ENCODE results near the gene RPS27A.
A peak's percentile ranks its signal among the peaks of the same experiment; 100 is the strongest.
"Not testable (repeated sequence)": the region's sequence is repeated elsewhere in the genome, so short reads cannot be mapped to it uniquely, and the experiment has no call there.

Gene RPS27A

DNA sequence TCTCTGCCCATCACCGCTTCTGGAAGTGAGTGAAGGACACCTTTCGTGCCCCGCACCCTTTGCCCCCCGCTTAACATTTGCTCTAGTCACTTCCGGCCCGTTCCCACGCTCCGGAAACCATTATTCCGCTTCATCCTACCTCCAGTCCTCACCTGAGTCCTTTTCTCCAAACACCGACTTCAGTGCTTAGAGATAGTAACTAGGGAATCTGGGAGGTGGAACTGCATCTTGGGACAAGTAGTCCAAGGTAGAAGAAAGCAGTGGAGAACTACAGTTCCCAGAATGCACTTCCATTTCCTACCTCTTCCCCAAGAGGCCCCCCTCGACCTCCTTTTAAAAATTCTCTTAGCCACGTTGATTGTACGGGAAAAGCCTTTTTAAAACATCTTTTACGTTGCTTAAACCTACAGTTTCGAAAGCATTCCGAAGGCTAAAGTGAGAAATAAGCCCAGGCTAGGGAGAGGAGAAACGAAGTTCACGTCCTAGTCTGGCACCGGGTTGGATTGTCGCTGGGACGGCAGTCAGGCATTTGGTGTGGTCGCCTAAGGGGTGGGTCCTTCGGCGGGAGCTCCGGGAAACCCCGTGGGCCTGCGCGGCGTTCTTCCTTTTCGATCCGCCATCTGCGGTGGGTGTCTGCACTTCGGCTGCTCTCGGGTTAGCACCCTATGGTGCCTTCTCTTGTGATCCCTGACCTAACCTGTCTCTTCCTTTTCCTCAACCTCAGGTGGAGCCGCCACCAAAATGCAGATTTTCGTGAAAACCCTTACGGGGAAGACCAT, at the start of gene RPS27A, which contains the start of gene CLHC1:
RPS27A (plus strand) TSS at position 605 of the 779 bp plus-strand sequence; CDS start at position 742, 137 bp downstream.
CLHC1 (minus strand) TSS at position 210 of the 779 bp plus-strand sequence. CDS start 9,882 bp downstream, outside the sequence.
- DNase-seq (ENCODE audit: low spot score): peak; percentile 93

DNA sequence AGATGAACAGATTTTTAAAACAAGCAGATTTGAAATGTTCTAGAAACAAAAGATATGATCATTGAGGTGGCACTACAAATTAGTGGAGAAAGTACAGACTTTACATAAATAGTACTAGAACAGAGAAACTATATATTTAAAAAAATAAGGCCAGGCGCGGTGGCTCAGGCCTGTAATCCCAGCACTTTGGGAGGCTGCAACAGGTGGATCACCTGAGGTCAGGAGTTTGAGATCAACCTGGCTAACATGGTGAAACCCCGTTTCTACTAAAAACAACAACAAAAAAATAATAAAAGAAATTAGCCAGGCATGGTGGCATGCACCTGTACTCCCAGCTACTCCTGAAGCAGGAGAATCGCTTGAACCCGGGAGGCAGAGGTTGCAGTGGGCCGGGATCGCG, 45.7 kb upstream of the RPS27A start:
- not testable (repeated sequence) for DNase-seq (ENCODE audit: low spot score)

DNA sequence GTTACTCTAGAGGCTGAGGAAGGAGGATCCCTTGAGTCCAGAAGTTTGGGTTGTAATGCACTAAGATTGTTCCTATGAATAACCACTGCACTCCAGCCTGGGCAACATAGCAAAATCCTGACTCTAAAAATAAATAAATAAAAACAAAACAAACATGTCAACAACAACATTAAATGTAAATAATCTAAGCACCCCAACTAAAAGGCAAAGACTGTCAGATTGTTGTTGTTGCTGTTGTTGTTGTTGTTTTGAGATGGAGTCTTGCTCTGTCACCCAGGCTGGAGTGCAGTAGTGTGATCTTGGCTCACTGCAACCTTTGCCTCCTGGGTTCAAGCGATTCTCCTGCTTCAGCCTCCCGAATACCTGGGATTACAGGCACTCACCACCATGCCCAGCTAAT, 40.6 kb upstream of the RPS27A start:
- not testable (repeated sequence) for DNase-seq (ENCODE audit: low spot score)

DNA sequence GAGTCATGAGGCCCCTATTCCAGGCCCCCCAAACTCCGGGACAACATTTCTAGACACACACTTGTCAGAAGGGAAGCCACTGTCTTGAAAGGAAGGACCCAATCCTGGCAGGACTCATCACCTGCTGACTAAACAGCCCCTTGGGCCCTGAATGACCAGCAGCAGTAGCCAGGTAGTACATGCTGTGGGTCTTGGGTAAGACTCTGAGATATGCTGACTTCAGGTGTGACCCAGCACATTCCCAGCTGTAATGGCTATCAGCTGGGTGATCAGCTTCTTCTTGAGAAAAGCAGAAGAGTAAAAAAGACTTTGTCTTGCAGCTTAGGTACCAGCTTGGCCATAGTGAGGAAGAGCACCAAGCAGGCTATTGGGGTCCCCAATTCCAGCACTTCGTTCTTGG, 36.0 kb upstream of the RPS27A start:
- no peak for DNase-seq (ENCODE audit: low spot score)

DNA sequence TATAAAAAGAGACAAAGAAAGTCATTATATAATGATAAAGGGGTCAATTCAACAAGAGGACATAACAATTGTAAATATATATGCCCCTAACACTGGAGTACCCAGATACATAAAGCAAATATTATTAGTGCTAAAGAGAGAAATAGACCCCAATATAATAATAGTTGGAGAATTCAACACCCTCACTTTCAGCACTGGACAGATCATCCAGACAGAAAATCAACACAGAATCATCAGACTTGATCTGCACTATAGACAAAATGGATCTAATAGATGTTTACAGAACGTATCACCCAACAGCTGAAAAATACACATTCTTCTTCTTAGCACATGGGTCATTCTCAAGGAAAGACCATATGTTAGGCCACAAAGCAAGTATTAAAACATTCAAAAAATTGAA, 32.1 kb upstream of the RPS27A start:
- DNase-seq (ENCODE audit: low spot score): no peak

DNA sequence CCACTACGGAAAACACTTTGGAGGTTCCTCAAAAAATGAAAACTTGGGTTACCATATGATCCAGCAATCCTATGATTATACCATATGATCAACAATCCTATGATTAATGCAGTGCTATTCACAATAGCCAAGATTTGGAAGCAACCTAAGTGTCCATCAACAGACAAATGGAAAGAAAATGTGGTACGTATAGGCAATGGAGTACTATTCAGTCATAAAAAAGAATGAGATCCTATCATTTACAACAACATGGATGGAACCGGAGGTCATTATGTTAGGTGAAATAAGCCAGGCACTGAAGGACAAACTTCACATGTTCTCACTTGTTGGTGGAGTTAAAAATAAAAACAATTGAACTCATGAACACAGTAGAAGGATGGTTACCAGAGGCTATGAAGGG, 28.0 kb upstream of the RPS27A start:
- no peak for DNase-seq (ENCODE audit: low spot score)

DNA sequence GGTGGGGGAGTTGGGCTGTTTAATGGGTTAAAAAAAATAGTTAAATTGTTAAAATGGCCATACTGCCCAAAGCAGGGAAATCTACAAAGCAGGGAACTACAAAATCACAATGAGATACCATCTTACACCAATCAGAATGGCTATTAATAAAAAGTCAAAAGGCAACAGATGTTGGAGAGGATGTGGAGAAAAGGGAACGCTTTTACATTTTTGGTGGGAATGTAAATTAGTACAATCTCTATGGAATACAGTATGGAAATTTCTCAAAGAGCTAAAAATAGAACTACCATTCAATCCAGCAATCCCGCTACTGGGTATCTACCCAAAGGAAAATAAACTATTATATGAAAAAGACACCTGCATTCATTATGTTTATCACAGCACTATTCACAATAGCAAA, 27.5 kb upstream of the RPS27A start:
- DNase-seq (ENCODE audit: low spot score): no peak

DNA sequence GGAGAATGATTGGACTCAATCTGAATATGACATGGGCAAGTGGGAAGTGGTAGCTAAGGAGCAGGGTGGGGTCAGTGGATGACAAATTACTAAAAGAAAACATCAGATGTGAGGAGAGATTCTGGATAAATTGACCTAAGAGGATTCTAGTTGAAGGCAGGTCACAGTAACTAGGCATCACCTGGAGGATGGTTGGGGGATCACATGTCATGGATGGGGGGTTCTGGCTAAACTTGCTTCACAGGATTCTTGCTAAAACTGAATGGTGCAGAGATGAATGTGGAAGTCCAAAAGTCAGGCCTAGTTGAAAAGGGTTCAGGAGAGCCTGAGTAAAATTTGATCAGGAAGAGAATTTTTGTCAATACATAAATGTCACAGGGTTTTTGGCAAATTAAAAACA, 18.7 kb upstream of the RPS27A start:
- no peak for DNase-seq (ENCODE audit: low spot score)

DNA sequence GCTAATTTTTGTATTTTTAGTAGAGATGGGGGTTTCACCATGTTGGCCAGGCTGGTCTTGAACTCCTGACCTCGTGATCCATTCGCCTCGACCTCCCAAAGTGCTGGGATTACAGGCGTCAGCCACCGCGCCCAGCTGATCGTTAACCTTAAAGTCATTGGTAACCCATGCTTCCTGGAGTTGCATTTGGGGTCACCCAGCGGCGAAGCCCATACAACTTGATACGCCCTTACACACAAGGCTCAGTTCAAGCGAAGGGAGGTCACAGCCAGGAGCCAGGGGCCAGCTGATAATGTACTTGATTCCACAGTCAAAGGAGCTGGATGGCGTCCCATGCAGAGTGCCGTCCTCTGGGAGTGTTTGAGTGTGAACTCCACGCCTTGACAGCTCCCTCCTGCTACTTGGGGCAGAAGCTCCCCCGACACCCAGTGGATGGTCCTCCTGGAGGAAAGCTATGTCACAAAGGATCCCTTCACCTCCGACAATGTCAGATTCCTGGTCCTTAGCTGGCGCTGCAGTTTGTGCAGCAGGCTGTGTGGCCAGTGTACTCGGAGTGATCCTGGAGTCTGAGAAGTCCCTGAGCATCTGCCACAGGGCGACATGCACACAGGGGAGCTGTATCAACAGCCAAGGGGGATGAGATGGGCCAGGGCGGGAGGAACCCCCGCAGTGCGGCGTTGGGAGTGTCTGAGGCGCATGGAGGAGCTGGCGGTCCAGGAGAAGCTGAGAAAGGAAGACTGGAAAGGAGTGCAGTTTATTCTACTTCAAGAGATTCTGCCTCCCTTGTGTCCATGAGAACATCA, 8.3 kb upstream of the RPS27A start:
- DNase-seq (ENCODE audit: low spot score): no peak

DNA sequence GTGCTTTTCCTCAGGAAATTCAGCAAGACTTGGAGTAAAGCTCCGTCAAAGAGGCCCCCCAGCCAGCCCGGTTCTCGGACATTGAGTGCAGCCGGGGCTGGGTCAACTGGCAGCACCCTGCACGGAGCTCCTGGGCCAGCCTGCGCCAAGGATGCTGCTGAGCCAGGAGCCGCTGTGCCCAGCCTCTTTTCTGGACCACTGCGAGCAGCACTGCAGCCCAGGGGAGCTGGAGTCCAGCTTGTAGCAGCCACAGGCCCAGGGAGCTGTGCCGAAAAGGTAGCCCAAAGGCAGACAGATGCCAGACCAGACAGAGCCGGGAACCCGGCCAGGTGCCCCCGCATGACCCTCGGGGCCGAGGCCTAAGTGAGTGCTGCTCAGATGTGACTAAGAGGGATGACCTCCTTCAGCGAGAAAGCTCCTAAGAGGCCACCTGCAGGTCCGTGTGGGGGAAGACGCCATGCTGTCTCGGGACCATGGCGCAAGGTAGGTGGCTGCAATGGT, 7.7 kb upstream of the RPS27A start:
- DNase-seq (ENCODE audit: low spot score): no peak

DNA sequence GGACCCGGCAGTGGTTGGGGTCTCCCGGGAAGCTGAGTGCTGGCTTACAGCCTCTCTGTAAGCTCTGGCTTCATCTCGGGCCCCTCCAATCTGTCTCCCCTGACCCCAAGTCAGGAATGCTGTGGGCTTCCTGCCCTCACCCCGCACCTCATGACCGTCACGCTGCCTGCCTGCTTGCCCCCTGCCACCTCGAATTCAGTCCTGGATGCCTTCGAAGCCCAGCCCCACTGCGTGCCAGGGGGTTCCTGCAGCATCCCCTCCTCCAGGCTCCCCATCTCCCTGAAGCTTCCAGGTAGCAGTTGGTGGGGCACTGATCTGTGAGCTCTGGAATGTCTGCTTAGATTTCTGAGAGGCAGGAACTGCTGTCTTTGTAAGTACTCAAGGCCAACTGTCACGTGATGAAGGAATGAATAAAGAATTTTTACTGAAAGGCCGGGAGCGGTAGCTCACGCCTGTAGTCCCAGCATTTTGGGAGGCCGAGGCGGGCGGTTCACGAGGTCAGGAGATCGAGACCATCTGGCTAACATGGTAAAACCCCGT, 6.9 kb upstream of the RPS27A start:
- no peak for DNase-seq (ENCODE audit: low spot score)

DNA sequence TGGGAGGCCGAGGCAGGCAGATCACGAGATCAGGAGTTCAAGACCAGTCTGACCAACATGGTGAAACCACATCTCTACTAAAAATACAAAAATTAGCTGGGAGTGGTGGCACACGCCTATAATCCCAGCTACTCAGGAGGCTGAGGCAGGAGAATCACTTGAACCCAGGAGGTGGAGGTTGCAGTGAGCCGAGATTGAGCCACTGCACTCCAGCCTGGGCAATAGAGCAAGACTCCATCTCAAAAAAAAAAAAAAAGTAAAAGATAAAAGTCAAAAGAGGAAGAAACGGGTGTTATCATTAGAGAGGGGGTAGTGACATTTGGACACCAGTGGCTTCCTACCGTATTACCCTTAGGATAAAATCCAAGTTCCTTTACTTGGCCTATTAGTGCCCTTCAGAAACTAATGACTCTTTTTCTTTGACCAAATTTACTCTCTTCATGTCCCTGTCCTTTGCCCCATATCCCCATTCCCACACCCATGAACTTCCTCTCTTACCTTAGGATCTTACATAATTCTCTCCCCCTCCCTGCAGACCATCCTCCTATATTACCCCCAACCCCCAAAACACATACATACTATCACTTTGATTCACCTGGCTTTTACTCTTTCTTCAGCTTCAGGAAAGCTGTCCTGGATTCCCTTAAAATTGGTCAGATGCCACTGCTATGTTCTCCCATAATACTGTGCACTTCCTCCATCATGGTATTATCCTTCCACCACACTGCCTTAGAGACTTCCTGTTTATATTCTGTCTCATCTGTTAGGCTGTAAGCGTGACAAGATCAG, 4.9 kb upstream of the RPS27A start:
- DNase-seq (ENCODE audit: low spot score): not testable (repeated sequence)

DNA sequence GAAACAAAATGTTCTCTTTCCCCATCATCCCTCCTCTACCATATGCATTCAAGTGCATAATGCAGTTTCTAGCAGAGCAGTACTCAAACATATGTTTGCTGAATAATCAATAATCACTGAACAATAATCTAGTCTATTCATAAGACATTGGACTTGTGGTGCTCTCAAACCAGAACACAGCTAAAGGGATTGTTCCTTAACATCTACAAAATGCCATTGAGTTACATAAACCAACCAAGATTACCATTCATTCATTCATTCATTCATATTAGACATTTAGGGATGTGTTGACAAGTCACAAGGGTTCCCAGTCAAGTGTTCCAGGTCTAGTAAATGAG, 4.3 kb upstream of the RPS27A start:
- no peak for DNase-seq (ENCODE audit: low spot score)

DNA sequence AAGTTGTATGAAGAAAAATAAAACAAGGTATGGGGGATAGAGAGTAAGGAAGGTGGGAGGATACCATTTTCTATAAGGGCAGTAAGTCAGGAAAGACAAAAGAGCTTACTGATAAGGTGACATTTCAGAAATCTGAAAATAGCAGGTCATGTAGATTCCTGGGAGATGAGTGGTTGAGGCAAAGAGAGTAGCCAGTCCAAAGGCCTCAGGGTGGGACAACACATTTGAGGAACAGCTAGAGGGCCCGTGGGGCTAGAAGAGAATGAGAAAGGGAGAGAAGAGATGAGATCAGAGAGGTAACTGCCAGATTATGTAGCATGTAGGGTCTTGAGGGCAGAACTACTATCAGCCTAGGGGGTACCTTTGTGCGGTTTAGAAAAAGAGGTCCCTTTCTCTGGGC, 3.3 kb upstream of the RPS27A start:
- DNase-seq (ENCODE audit: low spot score): no peak

DNA sequence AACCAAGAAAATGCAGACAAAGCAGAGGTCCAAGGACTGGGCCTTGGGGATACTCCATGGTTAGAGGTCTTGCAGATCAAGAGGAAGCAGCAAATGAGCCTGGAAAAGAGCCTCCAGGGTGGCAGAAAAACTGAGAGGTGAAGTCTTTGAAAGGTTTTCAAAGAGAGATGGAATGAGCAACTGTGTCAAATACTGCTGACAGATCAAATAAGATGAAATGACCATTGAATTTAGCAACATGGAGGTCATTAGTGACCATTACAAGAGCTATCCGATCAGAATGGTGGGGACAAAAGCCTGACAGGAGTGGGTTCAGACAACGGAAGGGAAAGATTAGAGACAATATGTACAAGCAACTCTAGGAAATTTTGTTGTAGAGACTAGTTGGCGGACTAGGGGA, 1.9 kb upstream of the RPS27A start:
- no peak for DNase-seq (ENCODE audit: low spot score)

DNA sequence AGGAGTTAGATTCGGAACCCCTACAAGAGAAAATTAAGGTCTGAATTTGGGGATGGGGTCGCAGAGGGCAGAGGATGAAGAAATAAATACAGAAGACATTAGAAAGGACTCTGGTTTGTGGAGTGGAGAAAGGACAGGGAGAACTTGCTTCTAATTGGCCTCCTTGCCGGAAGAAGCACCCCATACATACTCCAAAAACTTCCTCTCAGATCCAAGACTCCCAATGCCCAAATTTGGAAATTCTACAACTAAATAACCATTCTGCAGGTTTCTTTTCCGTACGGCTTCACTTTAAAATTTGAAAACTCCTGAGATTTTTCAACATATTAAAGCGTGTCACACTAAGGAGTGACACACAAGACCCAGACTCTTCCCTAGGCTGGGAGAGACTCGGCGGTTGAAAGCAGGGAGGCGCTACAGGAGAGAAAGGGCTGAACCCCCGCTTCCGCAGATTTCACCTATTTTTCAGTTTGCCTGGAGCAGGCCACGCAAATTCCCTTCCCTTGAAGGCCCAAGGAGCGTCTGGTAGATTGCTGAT, 873 bp upstream of the RPS27A start:
- DNase-seq (ENCODE audit: low spot score): no peak

DNA sequence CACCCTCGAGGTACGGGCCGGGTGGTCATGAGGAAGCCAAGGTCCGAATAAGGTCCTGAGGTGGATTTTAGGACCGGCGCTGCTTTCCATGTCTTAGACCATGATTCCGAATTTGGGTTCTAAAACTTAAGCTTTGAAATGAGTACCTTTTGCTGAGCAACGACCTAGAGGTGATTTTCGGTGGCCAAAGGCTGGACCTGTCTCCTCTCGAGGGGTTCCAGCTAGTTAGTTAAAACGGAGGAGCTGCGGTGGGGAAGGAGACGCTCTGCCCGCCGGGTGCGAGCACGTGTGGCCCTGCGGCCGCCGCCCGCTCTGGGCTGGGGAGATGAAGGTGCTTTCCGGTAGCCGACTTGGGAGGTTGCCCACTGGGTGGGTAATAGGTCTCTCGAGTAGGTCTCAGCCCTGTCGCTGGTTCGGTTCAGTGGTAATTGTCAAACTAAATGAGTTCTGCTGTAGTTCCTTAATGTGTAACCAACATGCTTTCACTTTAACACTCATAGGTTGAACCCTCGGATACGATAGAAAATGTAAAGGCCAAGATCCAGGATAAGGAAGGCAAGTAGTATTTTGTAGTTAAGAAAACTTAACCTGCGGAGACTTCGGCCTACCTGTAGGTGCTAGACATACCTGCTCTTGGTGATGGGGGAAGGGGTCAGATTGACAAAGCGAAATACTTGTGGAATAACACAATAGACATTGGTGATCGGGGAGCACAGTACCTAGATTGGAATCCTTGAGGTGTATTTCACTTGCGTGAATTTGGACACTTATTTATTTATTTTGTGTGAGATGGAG, 572 bp downstream of the RPS27A start:
- DNase-seq (ENCODE audit: low spot score): peak; percentile 39

DNA sequence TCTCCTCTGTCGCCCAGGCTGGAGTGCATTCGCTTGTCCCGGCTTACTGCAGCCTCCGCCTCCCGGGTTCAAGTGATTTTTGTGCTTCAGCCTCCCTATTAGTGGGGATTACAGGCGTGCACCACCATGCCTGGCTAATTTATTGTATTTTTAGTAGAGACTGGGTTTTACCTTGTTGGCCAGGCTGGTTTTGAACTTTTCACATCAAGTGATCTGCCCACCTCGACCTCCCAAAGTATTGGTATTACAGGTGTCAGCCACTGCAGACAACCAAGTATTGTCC, 1.1 kb downstream of the RPS27A start:
- no peak for DNase-seq (ENCODE audit: low spot score)

DNA sequence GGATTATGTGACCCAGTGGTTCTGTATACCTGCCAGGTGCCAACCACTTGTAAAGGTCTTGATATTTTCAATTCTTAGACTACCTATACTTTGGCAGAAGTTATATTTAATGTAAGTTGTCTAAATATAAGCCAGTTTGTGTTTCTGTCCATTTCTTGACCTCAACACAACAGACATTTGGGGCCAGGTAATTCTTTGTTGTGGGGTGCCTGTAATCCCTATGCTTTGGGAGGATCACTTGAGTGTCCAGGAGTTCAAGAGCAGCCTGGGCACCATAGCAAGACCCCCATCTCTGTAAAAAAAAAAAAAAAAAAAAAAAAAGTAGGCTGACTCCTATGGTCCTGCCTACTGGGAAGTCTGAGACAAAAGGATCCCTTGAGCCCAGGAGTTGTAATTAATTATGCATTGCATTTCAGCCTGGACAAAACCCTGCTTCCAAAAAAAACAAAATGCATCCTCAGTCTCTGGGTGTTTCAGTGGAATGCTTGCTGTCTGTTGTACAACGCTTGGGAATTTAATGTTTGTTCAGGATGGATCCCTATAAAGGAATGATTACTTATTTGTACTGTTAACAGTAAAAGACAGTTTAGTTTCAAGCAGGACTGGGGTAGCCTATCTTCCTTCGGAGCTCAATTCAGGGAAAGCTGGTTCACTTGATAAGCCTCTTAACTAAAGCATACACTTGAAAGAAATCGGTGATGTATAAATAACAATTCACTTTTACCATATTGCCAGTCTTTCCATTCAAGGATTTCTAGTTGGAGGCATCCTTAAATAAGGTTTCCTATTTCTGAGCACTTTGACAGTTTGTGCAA, 3.4 kb downstream of the RPS27A start:
- DNase-seq (ENCODE audit: low spot score): no peak

DNA sequence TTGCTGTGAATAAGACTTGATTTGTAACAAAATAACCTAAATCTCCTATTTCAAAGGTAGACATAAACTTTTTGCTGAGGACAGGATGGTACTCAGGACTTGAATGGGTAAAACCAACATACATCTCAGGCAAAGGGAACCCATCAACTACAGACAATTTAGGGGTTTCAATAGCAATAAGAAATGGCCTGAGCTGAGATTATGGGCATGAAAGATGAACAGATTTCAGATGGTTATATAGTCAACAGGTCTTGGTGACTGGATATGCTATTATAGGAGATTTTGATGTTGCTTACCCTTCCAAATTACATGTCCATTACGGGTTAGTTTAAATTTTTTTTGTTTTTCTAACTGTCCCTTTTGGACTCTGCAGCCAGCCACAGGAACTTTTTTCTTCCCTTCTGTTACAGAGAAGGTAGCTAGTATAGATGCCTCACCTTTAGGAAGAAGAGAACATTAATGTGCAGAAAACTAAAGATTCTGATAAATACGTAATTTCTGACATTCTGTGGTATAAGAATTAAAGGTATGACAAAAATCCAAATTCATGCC, 4.6 kb downstream of the RPS27A start:
- DNase-seq (ENCODE audit: low spot score): no peak

Measured in activated CD4-positive, alpha-beta T cell treated with anti-CD3 and anti-CD28 coated beads, Interleukin-2, Interleukin-4, amounts not matched to agents 100 ng/mL and 50 ng/mL, durations not matched to agents 16 hours and 8 hours (primary cell).